GM12878 (cell line): ENCODE data around the gene C21orf91. TPM values are rescaled to one million over a fixed set of nuclear protein-coding genes. Genes with fewer than 3 reads are reported as not detected.

Experiments used
- ATAC-seq: fragments of 200-7000 bp; cut with Tn5 transposase; 3 replicates; pipeline ENCODE4 v1.9.1; 2020; ENCODE audit warnings: mild to moderate bottlenecking, moderate library complexity
- BruUV-seq: library from RNA; stranded (reverse); fragments of 400-500 nt; replicated peaks from 2 replicates; lab custom pipeline; 2021; lab: Mats Ljungman, UMichigan
- CTCF ChIA-PET: fragments of 300-600 bp; sonication (Branson Sonifier 250); formaldehyde crosslinking; extraction: SDS; loops from one replicate; lab custom pipeline; 2021; ENCODE audit warnings: inconsistent platforms; lab: Yijun Ruan, JAX
- POLR2A ChIA-PET: fragments of 350-600 bp; formaldehyde crosslinking; extraction: SDS; loops from one replicate; lab custom pipeline; 2021; ENCODE audit warnings: inconsistent platforms; lab: Charles Lee
- RAD21 ChIA-PET: fragments of 300-600 bp; sonication (Branson Sonifier 250); formaldehyde crosslinking; loops from one replicate; lab custom pipeline; 2023; ENCODE audit warnings: antibody characterized with exemption; ENCODE audit not compliant: unreplicated experiment; lab: Charles Lee
- SMC1A ChIA-PET: fragments of 300-600 bp; sonication (Branson Sonifier 250); formaldehyde crosslinking; loops from one replicate; lab custom pipeline; 2023; ENCODE audit not compliant: unreplicated experiment, uncharacterized antibody; lab: Charles Lee
- DNase-seq: peaks from one replicate; pipeline ENCODE4 v3.0.0-alpha.2; 2011; ENCODE audit warnings: low read depth, low spot score
- FAIRE-seq: peaks from 3 replicates; lab custom pipeline; 2011; peaks lifted over from hg19 to GRCh38; lab: Jason Lieb, UNC
- H2AFZ ChIP-seq: 2 replicates; pipeline ENCODE4 v1.6.0; 2011; ENCODE audit warnings: low read depth, low read length, control low read depth; ENCODE audit not compliant: control insufficient read depth
- H3K27ac ChIP-seq: 2 replicates; pipeline ENCODE4 v1.5.1; 2011; ENCODE audit warnings: control low read depth; ENCODE audit not compliant: control insufficient read depth, insufficient read depth
- H3K27me3 ChIP-seq, 2 experiments: replicated peaks in 1 of 2; 2 replicates each; pipeline versions ENCODE4 v1.6.0 to v1.6.1; 2011; ENCODE audit warnings: low read length in 1 of 2; ENCODE audit not compliant: control insufficient read depth in 2 of 2, insufficient read depth in 2 of 2
- H3K36me3 ChIP-seq, 2 experiments: 2 replicates each; pipeline ENCODE4 v1.5.1; 2011; ENCODE audit warnings: low read length in 1 of 2; ENCODE audit not compliant: control insufficient read depth in 2 of 2, insufficient read depth in 2 of 2
- H3K4me1 ChIP-seq: 2 replicates; pipeline ENCODE4 v1.6.1; 2011; ENCODE audit warnings: mild to moderate bottlenecking, low read length, moderate library complexity, mixed read lengths; ENCODE audit not compliant: control insufficient read depth, insufficient read depth
- H3K4me2 ChIP-seq: 2 replicates; pipeline ENCODE4 v1.6.0; 2011; ENCODE audit warnings: control low read depth; ENCODE audit not compliant: control insufficient read depth, insufficient read depth
- H3K4me3 ChIP-seq: fragments of 200-600 bp; sonication (generic); 2 replicates; pipeline ENCODE4 v1.5.1; 2016
- H3K79me2 ChIP-seq: 2 replicates; pipeline ENCODE4 v1.6.0; 2011; ENCODE audit warnings: low read length; ENCODE audit not compliant: control insufficient read depth, insufficient read depth
- H3K9ac ChIP-seq: 2 replicates; pipeline ENCODE4 v1.8.0; 2011; ENCODE audit warnings: low read length, control low read depth, mixed read lengths; ENCODE audit not compliant: control insufficient read depth, insufficient read depth
- H3K9me3 ChIP-seq: replicated peaks from 3 replicates; pipeline ENCODE4 v1.5.1; 2011; ENCODE audit warnings: mild to moderate bottlenecking, low read length; ENCODE audit not compliant: control insufficient read depth, insufficient read depth
- H4K20me1 ChIP-seq: 2 replicates; pipeline ENCODE4 v1.6.0; 2011; ENCODE audit not compliant: control insufficient read depth, insufficient read depth
- RAD51 ChIP-seq: fragments of 450-650 bp; IDR thresholded peaks from 2 replicates; pipeline ENCODE4 v1.6.1; 2016; ENCODE audit warnings: moderate library complexity, mild to moderate bottlenecking, inconsistent platforms
- SIN3A ChIP-seq: IDR thresholded peaks from 2 replicates; pipeline ENCODE4 v1.6.1; 2012; ENCODE audit warnings: low read depth, low read length, improper control_type of control experiment
- TCF12 ChIP-seq: IDR thresholded peaks from 2 replicates; pipeline ENCODE4 v1.6.1; 2011; ENCODE audit warnings: low read depth, mild to moderate bottlenecking, low read length
- TCF3 ChIP-seq: IDR thresholded peaks from 2 replicates; pipeline ENCODE4 v1.6.1; 2012; ENCODE audit warnings: low read depth, mild to moderate bottlenecking, low read length, borderline replicate concordance; ENCODE audit not compliant: insufficient read depth
- USF2 ChIP-seq: IDR thresholded peaks from 2 replicates; pipeline ENCODE4 v1.6.1; 2011; ENCODE audit warnings: low read depth, low read length, improper control_type of control experiment, borderline replicate concordance
- WGBS: methylation state at CpG from one replicate; pipeline ENCODE4 v1.1.6; 2016; ENCODE audit warnings: low lambda C conversion rate; ENCODE audit not compliant: insufficient replicate concordance, insufficient coverage; ENCODE audit errors: missing lambda C conversion rate; 5-methylcytosine and 5-hydroxymethylcytosine counted together
- in situ Hi-C: fragments of 300-500 bp; cut with MboI; formaldehyde crosslinking; loops from 9 replicates; pipeline ENCODE4 v1.14.3; 2018; ENCODE audit warnings: mixed read lengths
- intact Hi-C: fragments of 100-400 bp; cut with micrococcal nuclease; formaldehyde crosslinking; loops from one replicate; pipeline ENCODE4 v1.14.2; 2022; ENCODE audit not compliant: unreplicated experiment
- polyA plus RNA-seq, 11 experiments: library from polyadenylated mRNA; depleted of rRNA in 4 of 11; unstranded in 6 of 11; stranded (reverse) in 5 of 11; fragments of >200 nt; fragmentation: Nextera tagmentation in 4 of 11; fragmentation: Illumina TruSeq in 1 of 11; extraction: Ambion mirVana in 4 of 11; extraction: Trizol in 1 of 11; gene quantifications; 1 replicate in 1 of 11; 2 replicates in 10 of 11; pipeline versions ENCODE4 v1.2.1 to v1.2.3, GENCODE V29; 2011 to 2016; ENCODE audit warnings: inconsistent platforms in 2 of 11, missing spikeins in 2 of 11, low read depth in 1 of 11
- total RNA-seq, 4 experiments: library from RNA; depleted of rRNA in 3 of 4; stranded (reverse); fragments of >200 nt in 3 of 4; fragmentation: Illumina TruSeq in 1 of 4; extraction: Trizol in 1 of 4; gene quantifications; 2 replicates each; pipeline versions ENCODE4 v1.2.1 to v1.2.3, GENCODE V29; 2013 to 2021

Gene C21orf91
- total and polyA plus RNA-seq, 10 of the 15 experiments (the other 5 are each of a cell fraction or from before 2014, with no cell fraction given) = 9.3 to 40.3 (median 29.8) TPM

DNA sequence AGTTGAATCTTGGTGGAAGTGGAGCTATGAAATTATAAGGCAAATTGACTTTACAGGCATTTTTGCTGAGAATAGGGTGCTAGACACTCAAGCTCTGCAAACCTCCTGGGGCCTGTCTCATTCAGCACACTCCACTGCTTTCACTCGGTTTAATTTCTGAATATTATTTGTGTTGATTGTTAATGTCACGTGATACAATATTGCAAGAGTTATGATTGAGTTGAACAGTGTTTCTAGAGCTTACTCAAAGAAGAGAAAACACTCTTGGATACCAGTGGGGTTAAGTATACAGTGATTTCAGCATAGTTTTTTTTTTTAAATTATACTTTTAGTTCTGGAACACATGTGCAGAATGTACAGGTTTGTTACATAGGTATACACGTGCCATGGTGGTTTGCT lies 49.7 kb downstream of the C21orf91 start:
- SMC1A ChIA-PET = interaction anchor here (1.0 to 1.1 kb wide), 2 partner anchors 36 kb away, joined by 3 to 4 read pairs; no protein-coding TSS in a partner anchor
- intact Hi-C loops (no loop called here), in situ Hi-C loops (no loop called here)
- Histone ChIP-seq H3K79me2 (no peaks in the 10 kb centered on the region), H3K4me3 (no peak overlapping the region), H3K9me3 (no peaks in the 10 kb centered on the region; the same call in 2 of the 3 replicates), H3K36me3 (no peaks in the 10 kb centered on the region), H3K27me3 (no peaks in the 10 kb centered on the region), H3K4me1 (no peaks in the 10 kb centered on the region), H3K9ac (no peak overlapping the region), H4K20me1 (no peaks in the 10 kb centered on the region), H3K4me2 (no peak overlapping the region), H3K27ac (no peak overlapping the region), H2AFZ (no peak overlapping the region)
- DNase-seq (no peak), ATAC-seq (no peak), FAIRE-seq (no peak)
- BruUV-seq = no TSS peak
- CTCF ChIA-PET = no interaction called here
- POLR2A ChIA-PET = no interaction called here
- RAD21 ChIA-PET = no interaction called here
- TF ChIP-seq USF2 (no peak), RAD51 (peak; percentile 45; the same call in 1 of the 2 replicates)
- 37% methylated on average over 3 of the region's 3 CpGs for WGBS

DNA sequence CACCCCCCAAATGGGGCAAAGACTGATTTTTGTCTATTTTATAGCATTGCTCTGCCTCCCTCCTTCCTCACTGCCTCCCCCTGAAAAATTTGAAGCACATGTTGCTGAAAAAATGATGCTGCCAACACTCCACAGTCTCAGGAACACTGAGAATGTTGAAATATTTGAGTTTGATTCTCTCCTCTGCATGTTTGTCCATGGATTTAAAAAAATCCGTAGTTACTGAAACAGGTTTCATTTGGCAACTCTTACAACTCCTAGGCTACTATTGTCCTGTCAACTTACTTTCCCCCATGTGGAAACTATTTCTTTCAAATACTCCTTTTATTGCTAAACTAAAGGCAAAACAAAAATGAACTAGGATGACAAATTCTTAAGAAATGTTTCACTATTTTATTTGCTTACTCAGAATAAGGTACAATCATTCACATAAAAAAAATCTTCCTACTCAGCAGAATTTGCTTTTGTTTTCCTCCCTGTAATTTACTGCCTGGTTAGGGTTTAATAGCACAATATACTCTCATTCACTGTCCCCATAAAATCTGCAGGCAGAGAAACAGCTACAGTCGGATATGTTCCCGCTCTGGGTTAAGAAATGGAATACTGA lies 50.2 kb downstream of the C21orf91 start:
- H3K27me3 ChIP-seq = no peaks in the 10 kb centered on the region

More for the DNA sequence above, 50.2 kb downstream of the C21orf91 start:
- ATAC-seq = no peak
- H3K4me1 ChIP-seq = no peaks in the 10 kb centered on the region
- in situ Hi-C loops (no loop called here), intact Hi-C loops (no loop called here)
- H3K79me2 ChIP-seq = no peaks in the 10 kb centered on the region
- no peaks in the 10 kb centered on the region for H3K36me3 ChIP-seq
- H2AFZ ChIP-seq = no peak overlapping the region
- CTCF ChIA-PET = no interaction called here
- POLR2A ChIA-PET = no interaction called here
- no peaks in the 10 kb centered on the region; the same call in 2 of the 3 replicates for H3K9me3 ChIP-seq
- no peak overlapping the region for H3K4me3 ChIP-seq
- H4K20me1 ChIP-seq = no peaks in the 10 kb centered on the region
- RAD21 ChIA-PET = no interaction called here
- DNase-seq = no peak
- no peak for TF ChIP-seq TCF3
- no peak for TF ChIP-seq SIN3A
- no peak for TF ChIP-seq TCF12
- no TSS peak for BruUV-seq
- no peak overlapping the region for H3K27ac ChIP-seq
- H3K4me2 ChIP-seq = no peak overlapping the region
- SMC1A ChIA-PET = interaction anchor here (1.0 to 1.1 kb wide), 2 partner anchors 35 to 36 kb away, joined by 3 to 4 read pairs; no protein-coding TSS in a partner anchor
- no peak for FAIRE-seq
- no peak overlapping the region for H3K9ac ChIP-seq
- WGBS = 93% methylated on average over 3 of the region's 3 CpGs
